ENCODE measurements around the gene GTF2H2C.
A peak's percentile ranks its signal among the peaks of the same experiment; 100 is the strongest.
"Not testable (repeated sequence)": the region's sequence is repeated elsewhere in the genome, so short reads cannot be mapped to it uniquely, and the experiment has no call there.

Gene GTF2H2C

GRCh38 chr5:69559908-69560330 lies at the start of gene GTF2H2C:
TSS of gene GTF2H2C (plus strand) at chr5:69560191. CDS start at chr5:69565133, 4,942 bp downstream.
- not testable (repeated sequence) for H3K27me3 Mint-ChIP-seq (ENCODE audit: low read depth); H3K4me1 Mint-ChIP-seq; H3K9me3 Mint-ChIP-seq; H3K36me3 Mint-ChIP-seq (ENCODE audit: low read depth)
- peak in 2 of 3 experiments; percentile 26 to 27 for TF ChIP-seq CTCF (IDR thresholded peaks at IDR 0.05; ENCODE audit: unreplicated experiment in 3 of 3)
- Mint-ChIP-seq H3K27ac (peak within 1 kb of the TSS; percentile 89 to 94 (median 92)), H3K4me3 (peak within 1 kb of the TSS; percentile 99)

- Mint-ChIP-seq H3K9me3 (no peaks in the 10 kb centered on the region), H3K4me1 (no peaks in the 10 kb centered on the region), H3K4me3 (no peak overlapping the region), H3K27me3 (ENCODE audit: low read depth) (no peaks in the 10 kb centered on the region), H3K36me3 (ENCODE audit: low read depth) (peaks cover 4% of the 10 kb centered on the region), H3K27ac (no peak overlapping the region)
- no peak for TF ChIP-seq CTCF (IDR thresholded peaks at IDR 0.05; ENCODE audit: unreplicated experiment in 3 of 3)
Observed at GRCh38 chr5:69510694-69511093, 49.3 kb upstream of the GTF2H2C start.

GRCh38 chr5:69512740-69513260 lies 47.2 kb upstream of the GTF2H2C start:
- Mint-ChIP-seq H3K27me3 (ENCODE audit: low read depth) (no peaks in the 10 kb centered on the region), H3K27ac (no peak overlapping the region), H3K9me3 (no peaks in the 10 kb centered on the region), H3K36me3 (ENCODE audit: low read depth) (peaks cover 4% of the 10 kb centered on the region), H3K4me3 (no peak overlapping the region), H3K4me1 (no peaks in the 10 kb centered on the region)
- no peak for TF ChIP-seq CTCF (IDR thresholded peaks at IDR 0.05; ENCODE audit: unreplicated experiment in 3 of 3)

- H3K4me1 Mint-ChIP-seq; H3K27me3 Mint-ChIP-seq (ENCODE audit: low read depth); H3K27ac Mint-ChIP-seq; H3K4me3 Mint-ChIP-seq; H3K36me3 Mint-ChIP-seq (ENCODE audit: low read depth); H3K9me3 Mint-ChIP-seq: not testable (repeated sequence)
Observed at GRCh38 chr5:69515570-69515969, 44.4 kb upstream of the GTF2H2C start.

GRCh38 chr5:69516769-69517168 lies 43.2 kb upstream of the GTF2H2C start:
- Mint-ChIP-seq H3K9me3 (no peaks in the 10 kb centered on the region), H3K27me3 (ENCODE audit: low read depth) (no peaks in the 10 kb centered on the region), H3K36me3 (ENCODE audit: low read depth) (peaks cover 4% of the 10 kb centered on the region), H3K4me3 (no peak overlapping the region), H3K27ac (peak overlapping the region in 1 of 3 experiments; percentile 74), H3K4me1 (peaks cover 5% of the 10 kb centered on the region)
- no peak for TF ChIP-seq CTCF (IDR thresholded peaks at IDR 0.05; ENCODE audit: unreplicated experiment in 3 of 3)

GRCh38 chr5:69517763-69518212 lies 42.2 kb upstream of the GTF2H2C start:
- H3K27me3 Mint-ChIP-seq (ENCODE audit: low read depth) = no peaks in the 10 kb centered on the region
- no peak for TF ChIP-seq CTCF (IDR thresholded peaks at IDR 0.05; ENCODE audit: unreplicated experiment in 3 of 3)
- peak overlapping the region in 1 of 3 experiments; percentile 19 for H3K4me3 Mint-ChIP-seq
- peaks cover 4% of the 10 kb centered on the region for H3K36me3 Mint-ChIP-seq (ENCODE audit: low read depth)
- H3K27ac Mint-ChIP-seq = peak overlapping the region; percentile 31 to 96 (median 78)
- H3K9me3 Mint-ChIP-seq = no peaks in the 10 kb centered on the region
- peaks cover 5% of the 10 kb centered on the region for H3K4me1 Mint-ChIP-seq

Measured in nephron (organoid).